Immature natural killer cell (primary cell): ENCODE results near the gene KRTAP12-4. TPM values are rescaled to one million over a fixed set of nuclear protein-coding genes. Genes with fewer than 3 reads are reported as not detected.
"Not testable (repeated sequence)": the region's sequence is repeated elsewhere in the genome, so short reads cannot be mapped to it uniquely, and the experiment has no call there.

Source experiments
- DNase-seq, 3 donors: peaks; one replicate each; pipeline ENCODE4 v3.0.0; 2022; ENCODE audit warnings: mixed read lengths in 1 of 3
- H3K27ac Mint-ChIP-seq, 6 donors: one replicate each; pipeline ENCODE4 v1.8.0; 2020; ENCODE audit warnings: mixed read lengths in 6 of 6, mild to moderate bottlenecking in 5 of 6, inconsistent platforms in 4 of 6, moderate library complexity in 3 of 6
- H3K27me3 Mint-ChIP-seq, 3 donors: one replicate each; pipeline ENCODE4 v1.8.0; 2020 to 2021; ENCODE audit warnings: low read depth in 3 of 3, mild to moderate bottlenecking in 3 of 3, mixed read lengths in 3 of 3, moderate library complexity in 3 of 3, inconsistent platforms in 1 of 3
- H3K36me3 Mint-ChIP-seq, 3 donors: one replicate each; pipeline ENCODE4 v1.8.0; 2020; ENCODE audit warnings: mixed read lengths in 3 of 3, inconsistent platforms in 2 of 3, mild to moderate bottlenecking in 2 of 3
- H3K4me1 Mint-ChIP-seq, 2 donors: one replicate each; pipeline ENCODE4 v1.8.0; 2020; ENCODE audit warnings: inconsistent platforms in 2 of 2, mild to moderate bottlenecking in 2 of 2, mixed read lengths in 2 of 2, moderate library complexity in 1 of 2
- H3K4me3 Mint-ChIP-seq, 5 donors: one replicate each; pipeline ENCODE4 v1.8.0; 2020; ENCODE audit warnings: mild to moderate bottlenecking in 5 of 5, mixed read lengths in 5 of 5, inconsistent platforms in 3 of 5, moderate library complexity in 3 of 5
- H3K9me3 Mint-ChIP-seq, 6 donors: one replicate each; pipeline ENCODE4 v1.8.0; 2020; ENCODE audit warnings: mild to moderate bottlenecking in 6 of 6, mixed read lengths in 6 of 6, inconsistent platforms in 4 of 6, moderate library complexity in 3 of 6
- polyA plus RNA-seq, 3 donors: library from polyadenylated mRNA; unstranded; fragments of 300-500 nt; fragmentation: Illumina TruSeq; gene quantifications; one replicate each; pipeline ENCODE4 v1.2.3, GENCODE V29; 2021

Gene KRTAP12-4
- polyA plus RNA-seq, 3 donors from 2014 or later: not detected

DNA sequence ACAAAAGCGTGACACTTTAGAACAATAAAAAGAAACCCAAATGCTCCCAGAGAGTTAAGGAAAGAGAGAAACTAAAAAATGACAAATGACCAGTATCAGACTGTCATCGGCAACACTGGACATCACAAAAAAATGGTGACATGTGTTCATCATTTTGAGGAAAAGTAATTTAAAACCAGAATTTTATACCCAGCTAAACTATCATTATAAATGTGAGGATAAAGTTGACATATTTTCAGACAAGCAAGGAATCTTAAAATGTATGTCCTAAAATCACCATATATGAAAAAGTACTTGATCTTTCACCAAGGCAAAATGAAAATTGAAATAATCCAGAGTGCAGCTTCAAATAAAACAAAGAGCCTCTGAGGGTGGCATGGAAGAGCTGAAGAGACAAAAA is 9.6 kb downstream of the KRTAP12-4 start:
- Mint-ChIP-seq H3K36me3 (peaks cover 9 to 17% (median 16%) of the 10 kb centered on the region in 3 donors), H3K27ac (no peak overlapping the region), H3K9me3 (peaks cover 13 to 35% (median 23%) of the 10 kb centered on the region in 6 donors), H3K4me3 (no peak overlapping the region), H3K4me1 (no peaks in the 10 kb centered on the region), H3K27me3 (peaks cover 8 to 13% (median 9%) of the 10 kb centered on the region in 3 donors)
- DNase-seq: no peak

DNA sequence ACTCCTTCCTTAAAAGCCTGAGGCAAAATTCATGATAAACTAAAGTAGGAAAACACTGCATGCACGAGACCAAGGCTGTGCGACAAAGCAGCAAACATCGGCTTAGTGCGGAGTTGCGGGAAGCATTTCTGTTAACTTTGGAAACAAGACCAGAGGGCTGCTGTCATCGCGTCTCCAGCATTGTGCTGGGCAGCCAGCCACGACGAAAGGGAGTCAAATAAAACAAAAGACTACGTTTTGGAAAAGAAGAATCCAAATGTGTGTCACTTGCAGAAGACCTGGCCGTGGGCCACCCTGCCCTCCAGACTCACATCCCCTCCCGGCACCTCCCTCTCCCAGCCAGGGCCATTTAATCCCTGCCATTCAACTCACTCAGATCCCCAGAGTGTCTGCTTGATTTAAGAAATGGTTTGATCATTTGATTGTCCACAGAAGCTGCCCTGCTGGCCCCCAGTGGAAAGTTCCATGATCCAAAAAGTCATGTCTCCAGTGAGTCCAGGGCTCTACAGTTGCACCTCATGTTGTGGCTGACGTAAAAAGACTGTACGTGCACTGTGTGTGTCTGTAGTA is 10.6 kb downstream of the KRTAP12-4 start:
- peaks cover 13 to 35% (median 23%) of the 10 kb centered on the region in 6 donors for H3K9me3 Mint-ChIP-seq
- H3K4me3 Mint-ChIP-seq: no peak overlapping the region
- peaks cover 10 to 13% (median 11%) of the 10 kb centered on the region in 3 donors for H3K27me3 Mint-ChIP-seq
- DNase-seq: no peak
- peaks cover 9 to 17% (median 17%) of the 10 kb centered on the region in 3 donors for H3K36me3 Mint-ChIP-seq
- H3K27ac Mint-ChIP-seq: peak overlapping the region in 1 of 6 donors; percentile 7
- H3K4me1 Mint-ChIP-seq: peaks cover 0 to 2% of the 10 kb centered on the region in 2 donors

DNA sequence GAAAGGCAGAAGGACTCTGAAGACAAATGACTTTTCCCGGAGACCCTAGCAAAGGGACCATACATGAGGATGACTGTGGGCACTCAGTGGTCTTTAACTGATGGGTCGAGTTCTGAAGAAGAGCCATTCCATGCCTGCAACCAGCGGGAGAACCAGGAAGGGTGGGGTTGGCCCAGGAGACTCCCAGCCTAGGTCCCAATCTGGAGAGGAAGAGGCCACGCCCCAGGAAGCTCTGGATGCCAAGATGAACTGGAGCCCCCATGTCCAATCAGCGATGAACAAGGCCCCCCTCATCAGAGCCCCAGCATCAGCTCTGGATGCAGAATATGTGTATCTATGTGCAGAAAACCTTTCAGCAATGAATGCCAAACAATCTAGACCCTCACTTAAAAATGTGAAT is 13.7 kb downstream of the KRTAP12-4 start:
- DNase-seq: no peak
- no peak overlapping the region for H3K27ac Mint-ChIP-seq
- no peak overlapping the region for H3K4me3 Mint-ChIP-seq
- peaks cover 0 to 2% of the 10 kb centered on the region in 2 donors for H3K4me1 Mint-ChIP-seq
- peaks cover 13 to 35% (median 23%) of the 10 kb centered on the region in 6 donors for H3K9me3 Mint-ChIP-seq
- peaks cover 6 to 15% (median 11%) of the 10 kb centered on the region in 3 donors for H3K27me3 Mint-ChIP-seq
- H3K36me3 Mint-ChIP-seq: peaks cover 9 to 17% (median 17%) of the 10 kb centered on the region in 3 donors

DNA sequence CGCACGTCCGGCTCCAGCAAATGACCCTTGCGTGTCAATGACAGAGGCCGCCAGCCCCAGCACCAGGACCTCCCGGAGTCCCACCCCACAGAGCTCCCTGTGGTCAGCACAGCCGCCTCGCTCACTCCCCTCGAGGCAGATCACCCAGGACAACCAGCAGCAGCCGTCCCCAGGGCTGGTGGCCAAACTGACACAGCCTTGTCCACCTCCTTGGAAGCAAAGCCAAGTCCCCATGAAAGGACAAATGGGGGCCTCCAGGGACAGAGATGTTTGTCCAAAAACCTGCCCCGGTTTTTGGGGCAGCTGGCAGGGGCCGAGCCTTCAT is 15.2 kb downstream of the KRTAP12-4 start:
- peaks cover 4 to 12% (median 9%) of the 10 kb centered on the region in 3 donors for H3K36me3 Mint-ChIP-seq
- H3K4me1 Mint-ChIP-seq: peaks cover 0 to 2% of the 10 kb centered on the region in 2 donors
- no peak for DNase-seq
- no peak overlapping the region for H3K27ac Mint-ChIP-seq
- peaks cover 3 to 21% (median 11%) of the 10 kb centered on the region in 6 donors for H3K9me3 Mint-ChIP-seq
- H3K4me3 Mint-ChIP-seq: no peak overlapping the region
- peaks cover 1 to 15% (median 11%) of the 10 kb centered on the region in 3 donors for H3K27me3 Mint-ChIP-seq

DNA sequence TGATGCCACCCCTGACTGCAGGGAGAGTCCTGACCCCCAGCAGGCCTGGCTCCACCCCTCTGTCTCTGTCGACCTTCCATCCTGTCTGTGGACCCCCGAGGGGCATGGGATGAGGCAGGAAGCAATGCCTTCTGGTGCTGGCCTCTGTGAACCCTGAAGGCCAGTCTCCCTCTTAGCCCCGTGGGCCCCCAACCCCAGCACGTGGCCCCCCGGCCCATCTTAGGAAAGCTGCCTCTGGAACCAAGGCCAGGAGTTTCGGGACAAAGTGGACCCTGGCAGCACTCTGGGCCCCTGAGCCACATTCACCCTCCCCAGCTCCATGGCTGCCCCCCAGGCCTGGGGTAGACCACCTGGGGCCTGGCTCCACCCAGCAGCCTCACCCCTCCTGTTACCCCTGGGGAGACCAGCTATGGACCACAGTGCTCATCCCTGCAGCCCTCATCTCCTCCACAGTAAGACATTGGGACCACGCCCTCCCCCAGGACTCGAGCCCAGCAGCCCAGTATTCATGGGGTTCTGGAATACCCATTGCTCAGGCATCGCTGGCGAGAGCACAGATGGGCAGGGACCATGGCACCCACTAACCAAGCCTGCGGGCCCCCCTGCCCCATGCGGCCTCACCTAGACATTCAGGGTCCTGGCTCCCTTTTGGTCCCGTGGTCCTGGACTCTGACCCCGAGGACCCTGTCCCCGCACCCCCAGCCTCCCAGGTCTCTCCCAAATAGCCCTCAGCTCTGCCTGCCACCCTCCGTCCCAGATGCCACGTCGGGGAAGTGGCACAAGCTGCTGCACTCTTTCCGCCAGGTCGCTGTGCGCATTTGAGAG is 15.7 kb downstream of the KRTAP12-4 start:
- H3K27me3 Mint-ChIP-seq: peaks cover 1 to 15% (median 11%) of the 10 kb centered on the region in 3 donors
- not testable (repeated sequence) for H3K36me3 Mint-ChIP-seq

DNA sequence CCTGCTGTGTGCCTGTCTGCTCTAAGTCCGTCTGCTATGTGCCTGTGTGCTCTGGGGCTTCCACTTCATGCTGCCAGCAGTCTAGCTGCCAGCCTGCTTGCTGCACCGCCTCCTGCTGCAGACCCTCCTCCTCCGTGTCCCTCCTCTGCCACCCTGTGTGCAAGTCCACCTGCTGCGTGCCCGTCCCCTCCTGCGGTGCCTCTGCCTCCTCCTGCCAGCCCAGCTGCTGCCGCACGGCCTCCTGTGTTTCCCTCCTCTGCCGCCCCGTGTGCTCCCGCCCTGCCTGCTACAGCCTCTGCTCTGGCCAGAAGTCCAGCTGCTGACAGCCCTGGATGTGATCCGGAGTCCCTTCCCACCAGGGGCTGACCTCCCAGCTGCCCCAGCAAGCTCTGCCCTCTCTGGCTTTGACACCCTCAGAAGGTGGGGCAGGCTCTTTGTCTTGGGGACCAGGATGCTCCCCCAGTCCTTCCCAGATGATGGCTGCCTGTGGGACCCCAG is 16.6 kb downstream of the KRTAP12-4 start:
- H3K4me3 Mint-ChIP-seq, H3K4me1 Mint-ChIP-seq, H3K36me3 Mint-ChIP-seq, DNase-seq: not testable (repeated sequence)
- Mint-ChIP-seq H3K27ac (peak overlapping the region in 1 of 6 donors; percentile 78), H3K27me3 (peaks cover 1 to 15% (median 7%) of the 10 kb centered on the region in 3 donors), H3K9me3 (peaks cover 4 to 15% (median 8%) of the 10 kb centered on the region in 6 donors)

More for the DNA sequence above, 15.7 kb downstream of the KRTAP12-4 start:
- not testable (repeated sequence) for H3K4me3 Mint-ChIP-seq, H3K27ac Mint-ChIP-seq, H3K4me1 Mint-ChIP-seq, DNase-seq
- peaks cover 1 to 15% (median 7%) of the 10 kb centered on the region in 6 donors for H3K9me3 Mint-ChIP-seq

DNA sequence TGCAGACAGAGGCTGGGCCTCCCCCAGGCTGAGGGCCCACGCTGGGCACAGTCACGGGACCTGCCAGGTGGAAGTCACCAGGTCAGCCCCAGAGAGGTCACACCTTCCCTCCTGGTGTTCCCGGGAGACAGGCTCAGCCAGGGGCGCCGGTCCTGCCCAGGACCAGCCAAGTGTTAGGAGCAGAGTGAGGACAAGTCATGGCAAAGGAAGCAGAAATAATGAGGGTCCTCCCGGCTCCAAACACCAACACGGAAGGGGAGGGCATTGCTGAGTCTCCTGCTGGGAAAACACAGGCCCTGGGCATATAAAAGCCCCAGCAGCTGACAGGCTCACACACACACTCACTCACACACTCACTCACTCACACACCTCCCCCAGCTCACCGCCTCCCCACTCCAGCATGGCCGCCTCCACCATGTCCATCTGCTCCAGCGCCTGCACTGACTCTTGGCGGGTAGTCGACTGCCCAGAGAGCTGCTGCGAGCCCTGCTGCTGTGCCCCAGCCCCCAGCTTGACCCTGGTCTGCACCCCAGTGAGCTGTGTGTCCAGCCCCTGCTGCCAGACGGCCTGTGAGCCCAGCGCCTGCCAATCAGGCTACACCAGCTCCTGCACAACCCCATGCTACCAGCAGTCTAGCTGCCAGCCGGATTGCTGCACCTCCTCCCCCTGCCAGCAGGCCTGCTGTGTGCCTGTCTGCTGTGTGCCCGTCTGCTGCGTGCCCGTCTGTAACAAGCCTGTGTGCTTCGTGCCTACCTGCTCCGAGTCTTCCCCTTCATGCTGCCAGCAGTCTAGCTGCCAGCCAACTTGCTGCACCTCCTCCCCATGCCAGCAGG is 17.2 kb downstream of the KRTAP12-4 start, which contains the start of gene KRTAP10-10:
Gene KRTAP10-10, plus strand, starts transcription at position 339 of the 833 bp plus-strand sequence. Its CDS starts 62 bp downstream, at position 401.
- Mint-ChIP-seq H3K9me3 (peaks cover 9 to 19% (median 10%) of the 10 kb centered on the region in 6 donors), H3K27me3 (peaks cover 3 to 15% (median 7%) of the 10 kb centered on the region in 3 donors), H3K36me3 (peaks cover 6 to 12% (median 11%) of the 10 kb centered on the region in 3 donors), H3K27ac (peak within 1 kb of the TSS in 2 of 6 donors; percentile 6 to 78), H3K4me3 (no peak within 1 kb of the TSS), H3K4me1 (peaks cover 0 to 2% of the 10 kb centered on the region in 2 donors)
- no peak for DNase-seq

DNA sequence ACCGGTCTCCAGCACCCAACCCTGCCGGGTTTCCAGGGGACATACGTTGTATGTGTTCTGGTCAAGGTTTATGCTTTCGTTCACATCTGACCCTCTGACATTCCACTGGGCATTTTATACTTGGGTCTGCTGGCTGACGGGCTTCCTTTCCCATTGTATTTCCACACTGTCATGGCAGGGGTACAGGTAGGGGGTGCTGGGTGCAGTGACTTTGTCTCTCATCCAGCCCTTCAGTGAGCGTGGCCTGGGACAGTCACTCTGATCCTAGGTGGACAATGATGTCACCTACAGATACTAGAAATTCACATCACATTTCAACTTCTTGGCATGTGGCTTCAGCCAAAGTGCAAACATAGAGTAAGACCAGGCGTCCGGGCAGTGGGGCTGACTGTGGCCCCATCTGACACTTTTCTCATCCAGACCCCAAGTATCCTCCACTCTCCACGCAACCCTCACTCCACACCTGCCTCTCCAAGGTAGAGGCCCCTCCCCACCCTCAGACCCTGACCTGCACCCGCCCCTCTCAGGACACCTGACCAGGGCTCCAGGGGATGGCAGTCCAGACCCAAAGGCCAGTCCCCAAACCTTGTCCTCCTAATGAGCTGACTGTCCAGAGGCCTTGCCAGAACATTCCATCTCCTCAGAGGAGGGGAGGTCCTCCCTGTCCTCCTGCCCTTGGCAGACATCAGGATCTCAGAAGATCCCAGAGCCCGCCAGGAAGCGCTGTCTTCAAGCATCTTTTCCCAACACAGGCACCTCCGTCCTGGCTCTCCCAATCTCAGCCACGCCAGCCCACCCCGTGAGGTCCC is 18.0 kb downstream of the KRTAP12-4 start:
- H3K4me3 Mint-ChIP-seq: no peak overlapping the region
- peaks cover 3 to 15% (median 7%) of the 10 kb centered on the region in 3 donors for H3K27me3 Mint-ChIP-seq
- H3K4me1 Mint-ChIP-seq: peaks cover 0 to 2% of the 10 kb centered on the region in 2 donors
- H3K9me3 Mint-ChIP-seq: peaks cover 16 to 27% (median 17%) of the 10 kb centered on the region in 6 donors
- DNase-seq: no peak
- peaks cover 15 to 19% (median 19%) of the 10 kb centered on the region in 3 donors for H3K36me3 Mint-ChIP-seq
- peak overlapping the region in 1 of 6 donors; percentile 6 for H3K27ac Mint-ChIP-seq

DNA sequence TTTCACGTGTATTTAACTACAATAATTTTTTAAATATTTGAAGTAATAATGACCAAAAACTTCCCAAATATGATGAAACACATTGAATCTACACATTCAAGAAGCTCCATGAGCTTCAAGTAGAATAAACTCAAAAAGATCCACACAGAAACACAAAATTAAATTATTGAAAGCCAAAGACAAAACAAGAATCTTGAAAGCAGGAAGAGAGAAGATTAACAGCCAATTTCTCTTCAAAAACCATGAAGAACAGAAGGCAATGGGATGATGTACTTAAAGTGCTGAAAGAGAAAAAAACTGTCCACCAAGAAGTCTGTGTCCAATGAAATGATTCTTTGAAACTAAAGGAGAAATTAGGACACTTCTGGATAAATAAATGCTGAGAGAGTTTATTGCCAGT is 22.4 kb downstream of the KRTAP12-4 start:
- Mint-ChIP-seq H3K4me3 (peak overlapping the region in 1 of 5 donors; percentile 44), H3K36me3 (peaks cover 21 to 30% (median 24%) of the 10 kb centered on the region in 3 donors), H3K27me3 (peaks cover 2 to 10% (median 8%) of the 10 kb centered on the region in 3 donors), H3K9me3 (peaks cover 22 to 39% (median 33%) of the 10 kb centered on the region in 6 donors), H3K4me1 (peaks cover 31 to 34% of the 10 kb centered on the region in 2 donors), H3K27ac (peak overlapping the region in 1 of 6 donors; percentile 68)
- no peak for DNase-seq

DNA sequence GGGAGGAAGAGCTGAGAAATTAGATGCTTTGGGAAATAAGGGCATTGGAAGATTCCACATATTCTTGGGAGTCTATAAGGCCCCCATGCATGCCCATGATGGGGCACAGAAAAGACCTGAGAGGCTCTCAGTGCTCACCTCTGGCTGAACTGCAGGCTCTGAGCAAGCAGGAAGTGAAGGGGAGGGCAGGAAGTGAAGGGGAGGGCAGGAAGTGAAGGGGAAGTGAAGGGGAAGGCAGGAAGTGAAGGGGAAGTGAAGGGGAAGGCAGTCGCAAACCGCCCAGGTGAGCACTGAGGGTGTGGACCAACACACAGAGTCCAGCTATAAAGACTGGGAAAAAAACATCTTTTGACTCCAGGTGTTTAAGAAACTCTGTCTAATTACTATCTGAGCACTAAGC is 24.0 kb downstream of the KRTAP12-4 start:
- Mint-ChIP-seq H3K27ac (peak overlapping the region; percentile 79 to 88 (median 85)), H3K36me3 (peaks cover 21 to 30% (median 24%) of the 10 kb centered on the region in 3 donors), H3K4me1 (peaks cover 48 to 50% of the 10 kb centered on the region in 2 donors), H3K9me3 (peaks cover 22 to 39% (median 33%) of the 10 kb centered on the region in 6 donors), H3K4me3 (peak overlapping the region; percentile 55 to 69 (median 68)), H3K27me3 (peaks cover 2 to 11% (median 3%) of the 10 kb centered on the region in 3 donors)
- no peak for DNase-seq

DNA sequence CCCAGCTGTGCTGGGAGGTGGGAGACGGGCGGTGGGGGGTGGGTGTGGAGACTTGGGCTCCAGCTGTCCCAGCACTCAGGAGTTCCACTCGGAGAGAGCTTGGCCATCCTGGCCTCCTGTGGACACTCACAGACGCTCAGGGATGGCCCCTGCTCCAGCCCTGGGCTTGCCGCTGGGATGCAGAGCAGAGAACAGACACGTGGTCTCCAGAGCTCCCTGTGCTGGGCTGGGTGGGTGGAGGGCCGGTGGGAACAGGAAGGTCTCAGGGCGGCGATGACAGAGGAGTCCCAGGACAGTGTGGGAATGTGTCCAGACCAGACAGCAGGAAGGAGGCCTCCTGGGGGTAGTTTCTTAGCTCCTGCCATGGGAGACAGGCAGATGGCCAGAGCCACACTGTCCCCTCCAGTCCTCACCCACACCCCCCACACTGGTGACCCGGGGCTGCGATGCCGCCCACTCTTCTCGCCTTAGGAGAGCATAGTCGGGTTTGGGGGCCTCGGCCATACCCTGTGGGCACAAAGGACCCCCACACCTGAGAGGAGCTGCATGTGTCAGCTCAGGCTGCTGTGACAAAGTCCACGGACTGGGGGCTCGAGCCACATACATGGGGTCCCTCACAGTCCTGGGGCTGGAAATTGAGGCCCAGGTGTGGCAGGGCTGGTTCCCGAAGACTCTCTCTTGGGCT is 25.6 kb downstream of the KRTAP12-4 start:
- peaks cover 0 to 11% (median 4%) of the 10 kb centered on the region in 3 donors for H3K27me3 Mint-ChIP-seq
- no peak for DNase-seq
- H3K27ac Mint-ChIP-seq: peak overlapping the region; percentile 27 to 88 (median 82)
- H3K9me3 Mint-ChIP-seq: peaks cover 28 to 48% (median 41%) of the 10 kb centered on the region in 6 donors
- peaks cover 26 to 34% (median 31%) of the 10 kb centered on the region in 3 donors for H3K36me3 Mint-ChIP-seq
- peak overlapping the region in 1 of 5 donors; percentile 44 for H3K4me3 Mint-ChIP-seq
- peaks cover 57 to 65% of the 10 kb centered on the region in 2 donors for H3K4me1 Mint-ChIP-seq

DNA sequence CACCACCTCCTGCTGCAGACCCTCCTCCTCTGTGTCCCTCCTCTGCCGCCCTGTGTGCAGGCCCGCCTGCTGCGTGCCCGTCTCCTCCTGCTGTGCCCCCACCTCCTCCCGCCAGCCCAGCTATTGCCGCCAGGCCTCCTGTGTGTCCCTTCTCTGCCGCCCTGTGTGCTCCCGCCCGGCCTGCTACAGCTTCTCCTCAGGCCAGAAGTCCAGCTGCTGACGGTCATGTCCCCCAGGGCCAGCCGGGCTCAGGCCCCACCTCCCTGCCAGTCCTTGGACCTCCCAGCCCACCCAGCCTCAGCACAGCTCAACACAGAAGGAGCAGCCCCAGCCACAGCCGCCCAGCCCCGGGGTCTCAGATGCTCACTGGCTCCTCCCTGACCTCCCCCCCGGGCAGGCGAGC is 26.6 kb downstream of the KRTAP12-4 start:
- Mint-ChIP-seq H3K36me3 (peaks cover 30 to 36% (median 36%) of the 10 kb centered on the region in 3 donors), H3K4me1 (peaks cover 57 to 68% of the 10 kb centered on the region in 2 donors)

More for the DNA sequence above, 26.6 kb downstream of the KRTAP12-4 start:
- peaks cover 2 to 11% (median 6%) of the 10 kb centered on the region in 3 donors for H3K27me3 Mint-ChIP-seq
- not testable (repeated sequence) for DNase-seq
- peak overlapping the region in 5 of 6 donors; percentile 24 to 85 (median 53) for H3K27ac Mint-ChIP-seq
- H3K4me3 Mint-ChIP-seq: peak overlapping the region in 4 of 5 donors; percentile 38 to 70 (median 60)
- peaks cover 26 to 50% (median 46%) of the 10 kb centered on the region in 6 donors for H3K9me3 Mint-ChIP-seq
